HG02759 (cell line): ENCODE results near the gene ABCA7.

Source experiments
- ATAC-seq: cut with Tn5 transposase; IDR thresholded peaks from one replicate; pipeline ENCODE4 v1.9.1; 2021; ENCODE audit warnings: mild to moderate bottlenecking, moderate library complexity; ENCODE audit not compliant: unreplicated experiment

Gene ABCA7

GRCh38 chr19:1086613-1087012 lies 46.7 kb downstream of the ABCA7 start:
- ATAC-seq = no peak

DNA sequence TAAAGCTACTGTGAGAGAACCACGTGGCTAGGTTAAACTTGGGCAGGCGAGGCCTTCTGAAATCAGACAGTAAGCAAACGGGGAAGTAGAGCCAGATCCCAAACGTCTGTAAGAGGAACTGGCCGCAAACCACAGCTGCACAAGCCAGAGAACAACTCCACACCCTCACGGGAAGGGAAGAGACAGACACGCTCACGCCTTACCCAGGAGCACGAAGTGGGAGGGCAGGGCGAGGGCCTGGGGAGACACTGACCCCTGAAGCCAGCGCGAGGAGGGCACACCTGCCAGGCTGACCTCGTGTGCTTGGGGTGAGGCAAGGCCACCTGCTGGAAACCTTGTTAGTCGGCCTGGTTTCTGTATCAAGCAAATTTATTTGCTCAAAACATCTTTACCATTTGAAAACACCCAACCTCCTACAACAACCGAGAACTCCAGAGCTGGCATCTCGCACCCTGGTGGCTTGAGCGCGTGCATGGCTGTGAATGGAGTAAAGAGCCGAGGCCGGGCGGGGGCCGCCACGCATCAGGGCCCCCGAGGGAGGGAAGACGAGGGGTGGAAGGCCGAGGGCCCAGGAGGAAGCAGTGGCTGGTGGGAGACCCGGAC lies 48.0 kb downstream of the ABCA7 start:
- ATAC-seq = no peak

DNA sequence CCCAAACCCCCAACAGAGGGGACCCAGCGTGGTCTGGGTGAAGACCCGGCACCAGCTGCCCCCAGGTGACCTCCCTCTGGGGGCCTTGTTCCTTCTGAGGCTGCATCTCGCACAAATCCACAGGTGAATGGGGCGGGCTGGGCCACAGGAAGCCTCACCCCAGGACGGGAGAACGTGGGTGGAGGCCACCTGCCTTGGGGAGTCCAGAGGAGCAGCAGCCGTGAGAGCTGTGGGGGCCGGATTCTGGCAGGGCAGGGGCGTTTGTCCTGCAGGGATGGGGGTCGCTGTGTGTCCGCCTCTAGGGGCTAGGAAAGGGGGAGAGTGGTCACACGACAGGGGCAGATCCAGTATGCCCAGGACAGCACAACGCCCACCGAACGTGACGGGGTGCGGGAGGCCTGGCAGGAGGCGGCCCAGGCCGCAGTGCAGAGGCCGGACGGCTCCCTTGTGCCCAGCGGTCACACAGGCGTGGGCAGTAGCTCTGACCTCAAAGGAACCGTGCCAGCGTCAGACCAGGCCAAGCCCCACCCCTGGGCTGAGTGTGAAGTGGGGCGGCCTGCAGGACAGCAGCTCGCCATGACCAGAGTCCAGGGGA lies 48.6 kb downstream of the ABCA7 start:
- no peak for ATAC-seq

GRCh38 chr19:1089126-1089771 lies 49.3 kb downstream of the ABCA7 start:
- no peak for ATAC-seq

DNA sequence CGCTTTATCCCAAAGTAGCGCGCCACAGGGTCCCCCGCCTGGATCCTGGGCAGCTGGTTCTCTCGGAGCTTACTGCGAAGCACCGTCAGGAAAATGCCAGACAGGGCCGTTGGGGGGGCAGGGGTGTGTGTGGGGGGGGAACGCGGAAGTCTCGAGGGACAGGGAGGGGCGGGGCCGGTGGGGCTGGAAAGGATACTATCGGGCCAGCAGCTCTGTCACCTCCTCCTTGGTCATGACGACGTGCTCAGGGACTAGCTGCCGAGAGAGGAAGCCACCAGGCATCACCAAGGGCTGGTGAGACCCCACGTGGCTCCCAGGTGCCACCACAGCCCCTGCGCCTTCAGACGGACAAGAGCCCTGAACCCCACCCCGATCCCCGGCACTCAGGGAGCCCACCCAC lies 50.0 kb downstream of the ABCA7 start:
- no peak for ATAC-seq

DNA sequence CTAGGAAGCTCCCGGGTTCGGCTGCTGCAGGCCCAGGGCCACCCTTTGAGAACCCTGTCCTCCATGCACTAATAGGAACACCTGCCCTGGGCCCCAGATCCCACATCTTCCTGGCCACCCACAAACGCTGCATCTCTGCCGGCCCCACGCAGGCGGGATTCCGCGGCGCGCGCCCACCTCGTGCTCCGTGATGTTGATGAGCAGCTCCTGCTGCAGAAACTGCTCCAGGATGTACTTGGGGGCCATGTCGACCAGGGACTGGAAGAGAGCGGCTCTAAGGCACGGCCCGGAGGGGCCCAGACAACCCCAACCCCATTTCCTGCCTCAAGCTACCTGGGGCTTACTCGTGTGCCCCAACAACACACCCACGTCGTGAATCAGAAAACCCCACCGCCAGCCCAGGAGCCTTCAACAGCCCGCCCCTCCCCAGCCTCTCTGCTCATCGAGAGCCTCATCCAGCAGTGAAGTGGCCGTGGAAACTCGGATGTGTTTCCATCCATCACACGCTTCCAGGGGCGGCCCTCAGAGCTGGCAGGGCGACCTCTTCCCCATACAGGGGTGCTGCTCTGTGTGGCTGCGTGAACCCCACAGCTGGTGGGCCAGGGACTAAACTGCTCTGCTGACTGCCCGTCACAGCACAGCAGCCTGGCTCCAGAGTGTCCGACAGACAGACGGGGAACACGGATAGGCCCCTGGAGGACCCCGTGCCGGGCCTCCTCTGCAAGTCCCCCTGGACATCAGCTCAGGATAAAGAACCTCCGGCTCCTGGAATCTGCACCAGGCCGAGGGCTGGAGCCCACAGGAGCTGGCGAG lies 51.0 kb downstream of the ABCA7 start:
- no peak for ATAC-seq

DNA sequence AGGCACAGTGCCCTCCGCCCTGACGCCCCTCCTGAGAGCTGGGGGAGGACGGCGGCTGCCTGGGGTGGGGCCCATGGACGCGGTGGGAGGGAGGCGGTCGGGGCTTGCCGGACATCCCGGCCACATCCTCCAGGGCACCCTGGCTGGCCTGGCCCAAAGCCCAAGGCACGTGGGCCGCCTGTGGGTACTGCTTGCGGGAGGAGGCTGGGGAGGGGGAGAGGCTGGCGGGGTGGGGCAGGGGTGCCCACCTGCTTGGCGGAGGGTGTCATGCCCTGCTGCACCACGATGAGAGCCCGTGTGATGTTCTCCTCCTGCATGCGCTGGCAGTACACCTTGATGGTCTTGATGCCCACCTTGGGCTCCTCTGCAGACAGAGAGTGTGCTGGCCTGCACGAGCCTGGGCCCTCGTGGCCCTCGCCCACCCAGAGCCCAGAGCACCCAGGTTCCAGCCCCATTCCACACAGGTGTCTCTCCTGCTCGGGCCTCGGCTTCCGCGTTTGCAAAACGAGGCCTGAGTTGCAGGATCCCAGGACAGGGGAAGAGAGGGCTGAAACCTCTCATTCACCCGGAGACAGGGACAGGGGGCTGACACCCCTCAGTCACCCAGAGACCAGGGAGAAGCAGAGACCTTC lies 51.8 kb downstream of the ABCA7 start:
- ATAC-seq = no peak

DNA sequence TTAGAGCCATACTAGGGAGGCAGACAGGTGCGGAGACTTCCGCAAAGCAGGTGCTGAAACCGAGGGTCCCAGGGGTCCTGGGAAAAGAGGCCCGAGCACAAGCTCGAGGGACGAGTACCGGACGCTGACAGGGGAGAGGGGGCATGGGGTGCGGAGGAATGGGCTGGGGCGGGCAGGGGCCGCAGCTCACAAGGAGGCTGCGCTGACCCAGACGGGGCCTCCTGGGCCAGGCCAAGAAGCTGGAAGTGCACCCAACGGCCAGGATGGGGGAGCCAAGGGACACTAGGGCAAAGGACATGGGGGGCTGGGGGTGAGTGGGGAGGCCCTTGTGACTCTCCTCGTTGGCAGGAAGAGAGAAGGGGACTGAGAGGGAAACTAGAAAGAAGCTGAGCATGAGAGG lies 53.4 kb downstream of the ABCA7 start:
- ATAC-seq = no peak

DNA sequence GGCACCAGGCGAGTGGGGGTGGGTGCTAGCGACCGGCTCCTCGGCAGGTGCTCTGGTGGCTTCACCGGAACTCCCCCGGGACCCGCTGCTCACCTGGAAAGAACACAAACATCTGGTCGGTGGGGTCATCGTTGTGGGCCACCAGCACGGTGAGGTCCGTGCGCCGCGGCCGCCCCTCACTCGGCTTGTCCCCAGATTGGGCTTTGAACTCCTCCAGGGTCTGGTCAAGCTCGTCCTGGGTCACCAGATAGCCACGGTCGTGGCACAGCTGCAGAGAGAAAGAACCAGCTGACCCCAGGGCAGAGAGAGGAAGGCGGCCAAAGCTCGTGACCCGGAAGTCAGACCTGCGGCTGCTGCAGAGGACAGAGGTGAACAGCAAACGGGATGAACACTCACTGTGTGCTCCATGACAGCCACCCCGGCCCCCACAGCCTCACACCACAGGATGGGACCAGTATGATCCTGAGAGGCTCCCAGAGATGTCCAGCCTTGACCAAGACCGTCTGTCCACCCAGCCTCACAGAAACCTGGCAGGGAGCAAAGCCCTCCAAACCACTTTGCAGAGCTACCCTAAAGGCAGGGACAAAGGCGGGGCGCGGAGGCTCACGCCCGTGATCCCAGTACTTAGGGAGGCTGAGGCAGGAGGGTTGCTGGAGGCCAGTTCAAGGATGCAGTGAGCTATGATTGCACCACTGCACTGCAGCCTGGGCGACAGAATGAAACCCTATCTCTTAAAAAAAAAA lies 54.1 kb downstream of the ABCA7 start:
- no peak for ATAC-seq

- no peak for ATAC-seq
Observed at GRCh38 chr19:1094655-1094977, 54.7 kb downstream of the ABCA7 start.

DNA sequence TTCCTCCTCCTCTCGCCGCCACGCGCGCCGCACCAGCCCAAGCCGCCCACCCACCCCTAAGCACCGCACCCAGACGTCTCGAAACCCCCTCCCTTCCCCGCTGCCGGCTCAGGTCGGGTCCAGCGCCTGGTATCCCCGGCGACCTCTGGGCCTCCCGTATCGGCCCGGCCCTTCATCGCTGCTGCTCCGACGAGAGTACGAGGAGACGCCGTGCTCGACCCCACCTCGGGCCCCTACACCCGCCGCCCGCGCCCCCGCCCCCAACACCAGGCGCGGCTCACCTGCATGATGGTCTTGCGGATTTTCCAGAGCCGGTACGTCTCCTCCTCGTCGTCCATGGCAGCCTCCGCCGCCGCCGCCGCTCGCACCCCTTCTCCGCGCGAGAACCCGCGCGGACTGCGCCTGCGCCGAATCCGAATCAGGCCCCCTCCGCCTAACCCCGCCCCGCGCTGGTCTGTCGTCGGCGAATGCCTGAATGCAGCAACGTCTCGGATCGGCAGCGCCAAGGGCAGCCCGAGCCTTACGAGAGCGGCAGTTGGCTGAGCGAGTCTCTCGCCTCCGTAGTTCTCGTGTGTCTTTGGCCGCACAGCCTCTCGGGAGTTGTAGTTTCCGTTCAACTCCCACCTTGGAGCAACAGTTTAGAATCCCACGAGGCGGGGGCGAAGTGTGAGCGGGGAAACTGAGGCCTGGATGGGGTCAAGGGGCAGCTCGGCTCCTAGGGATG lies 55.2 kb downstream of the ABCA7 start, which contains the start of gene POLR2E:
Gene POLR2E, minus strand, starts transcription at position 398 of the 724 bp plus-strand sequence. Its CDS starts 60 bp downstream, at position 338.
- peak; percentile 91 for ATAC-seq

DNA sequence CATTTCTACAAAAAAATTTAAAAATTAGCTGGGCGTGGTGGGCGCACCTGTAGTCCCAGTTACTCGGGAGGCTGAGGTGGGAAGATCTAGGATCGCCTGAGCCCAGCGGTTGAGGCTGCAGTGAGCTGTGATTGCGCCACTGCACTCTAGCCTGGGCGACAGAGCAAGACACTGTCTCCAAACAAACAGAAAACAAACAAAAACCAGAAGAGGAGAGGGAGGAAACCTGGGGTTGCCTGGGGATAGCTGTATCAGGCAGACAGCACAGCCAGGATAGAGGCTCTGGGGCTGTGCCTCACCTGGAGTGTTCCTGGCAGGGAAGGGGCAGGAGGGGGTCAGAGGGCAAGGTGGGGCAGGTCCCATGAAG lies 57.9 kb downstream of the ABCA7 start:
- no peak for ATAC-seq

DNA sequence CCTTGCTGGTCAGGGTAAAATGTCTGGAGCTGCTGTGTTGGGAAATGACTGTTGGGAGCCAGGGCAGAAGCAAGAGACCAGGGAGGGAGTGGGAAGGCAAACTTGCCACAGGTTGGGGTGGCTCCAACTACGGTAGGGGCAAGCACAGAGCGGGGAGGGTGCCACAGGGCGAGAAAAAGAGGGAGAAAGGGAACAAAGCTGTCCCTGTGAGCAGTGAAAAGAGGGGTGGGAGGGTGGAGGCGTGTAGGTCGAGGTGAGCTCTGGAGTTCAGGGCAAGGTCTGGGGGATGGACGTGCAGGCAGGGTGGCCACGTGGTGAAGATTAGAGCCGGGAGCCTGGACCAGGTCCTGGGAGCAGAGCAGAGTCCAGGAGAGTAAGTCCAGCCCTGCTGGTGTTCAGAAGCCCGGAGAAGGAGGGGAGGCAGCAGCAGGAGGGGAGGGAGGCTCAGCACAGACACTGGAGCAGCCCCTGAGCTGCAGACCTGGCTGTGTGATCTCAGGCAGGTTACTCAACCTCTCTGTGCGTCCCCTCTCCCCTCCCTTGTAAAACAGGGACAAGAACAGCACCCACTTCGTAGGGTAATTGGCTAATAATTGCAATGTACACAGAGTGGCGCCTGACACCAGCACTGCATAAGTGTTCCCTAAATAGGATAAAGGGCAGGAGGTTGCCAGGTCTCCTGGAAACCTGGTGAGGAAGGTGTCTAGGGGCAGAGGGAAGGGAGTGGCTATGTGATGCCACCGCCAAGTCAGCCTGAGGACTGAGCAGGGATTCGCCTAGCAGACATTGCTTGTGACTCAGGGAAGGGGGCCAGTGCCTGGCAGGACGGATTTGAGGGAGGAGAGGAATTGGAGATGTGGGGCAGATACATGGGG lies 58.5 kb downstream of the ABCA7 start:
- no peak for ATAC-seq

- no peak for ATAC-seq
Observed at GRCh38 chr19:1101337-1101698, 61.4 kb downstream of the ABCA7 start.

DNA sequence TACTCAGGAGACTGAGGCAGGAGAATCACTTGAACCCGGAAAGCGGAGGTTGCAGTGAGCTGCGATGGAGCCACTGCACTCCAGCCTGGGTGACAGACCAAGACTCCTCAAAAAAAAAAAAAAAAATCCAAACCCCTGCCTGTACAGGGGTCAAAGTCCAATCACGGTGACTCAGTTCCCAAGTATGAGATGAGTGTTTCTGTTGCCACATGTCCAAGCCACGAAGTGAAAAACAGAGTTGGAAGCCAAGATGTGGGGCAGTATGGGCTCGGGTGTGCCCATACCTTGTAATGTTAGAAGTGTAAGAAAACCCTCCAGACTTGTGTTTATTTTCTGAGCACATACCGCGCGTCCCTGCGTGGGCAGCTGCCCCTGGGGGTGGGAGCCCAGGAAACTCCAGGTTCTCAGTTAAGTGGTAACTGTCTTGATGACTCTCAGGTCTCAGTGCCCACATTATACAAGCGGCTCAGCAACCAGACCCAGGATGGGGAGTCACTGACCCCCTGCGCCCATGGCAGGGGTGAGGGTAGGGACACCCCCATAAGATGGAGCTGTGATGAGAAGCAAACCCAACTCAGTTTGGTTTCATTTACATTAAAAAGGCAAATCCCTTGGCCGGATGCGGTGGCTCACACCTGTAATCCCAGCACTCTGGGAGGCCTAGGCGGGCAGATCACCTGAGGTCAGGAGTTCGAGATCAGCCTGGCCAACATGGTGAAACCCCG lies 62.7 kb downstream of the ABCA7 start:
- no peak for ATAC-seq

DNA sequence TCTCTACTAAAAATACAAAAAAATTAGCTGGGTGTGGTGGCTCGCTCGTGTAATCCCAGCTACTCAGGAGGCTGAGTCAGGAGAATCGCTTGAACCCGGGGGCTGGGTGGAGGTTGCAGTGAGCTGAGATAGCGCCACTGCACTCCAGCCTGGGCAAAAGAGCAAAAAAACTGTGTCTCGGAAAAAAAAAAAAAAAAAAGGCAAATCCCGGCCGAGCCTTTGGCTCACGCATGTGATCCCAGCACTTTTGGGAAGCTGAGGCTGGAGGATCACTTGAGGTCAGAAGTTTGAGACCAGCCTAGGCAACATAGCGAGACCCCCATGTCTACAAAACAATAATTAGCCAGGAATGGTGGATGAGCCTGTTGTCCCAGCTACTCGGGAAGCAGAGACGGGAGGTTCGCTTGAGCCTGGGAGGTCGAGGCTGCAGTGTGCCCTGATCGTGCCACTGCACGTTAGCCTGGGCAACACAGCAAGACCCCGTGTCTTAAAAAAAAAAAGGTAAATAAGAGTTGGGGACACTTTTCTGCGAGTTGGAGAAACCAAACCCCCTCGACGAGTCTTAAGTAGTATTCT lies 63.3 kb downstream of the ABCA7 start:
- no peak for ATAC-seq

- peak; percentile 72 for ATAC-seq
Observed at GRCh38 chr19:1103708-1104310, 63.9 kb downstream of the ABCA7 start, which contains the start of gene GPX4. GPX4 (plus strand) TSS chr19:1103994; CDS start chr19:1104044, 50 bp downstream.
